ES-I3 (cell line): Measurements from ENCODE around the gene PARD6G.

Experiments used
- H3K36me3 ChIP-seq: 2 replicates; pipeline ENCODE4 v1.6.1; 2013; ENCODE audit warnings: mild to moderate bottlenecking, low read length, control low read depth, moderate library complexity; ENCODE audit not compliant: insufficient read depth
- H3K4me1 ChIP-seq: 2 replicates; pipeline ENCODE4 v1.6.1; 2013; ENCODE audit warnings: mild to moderate bottlenecking, control low read depth, low read length; ENCODE audit not compliant: insufficient read depth
- H3K9ac ChIP-seq: 2 replicates; pipeline ENCODE4 v1.6.1; 2013; ENCODE audit warnings: low read depth, mild to moderate bottlenecking, low read length, moderate library complexity
- H3K9me3 ChIP-seq: 2 replicates; pipeline ENCODE4 v1.6.1; 2013; ENCODE audit warnings: mild to moderate bottlenecking, low read length, moderate library complexity; ENCODE audit not compliant: control insufficient read depth, insufficient read depth

PARD6G gene

GRCh38 chr18:80193701-80194100 lies 53.6 kb downstream of the PARD6G start:
- H3K9me3 ChIP-seq: no peaks in the 10 kb centered on the region
- H3K9ac ChIP-seq: no peak overlapping the region
- no peaks in the 10 kb centered on the region for H3K36me3 ChIP-seq
- H3K4me1 ChIP-seq: peaks cover 20% of the 10 kb centered on the region

- Histone ChIP-seq H3K9ac (no peak overlapping the region), H3K36me3 (no peaks in the 10 kb centered on the region), H3K9me3 (no peaks in the 10 kb centered on the region), H3K4me1 (peaks cover 16% of the 10 kb centered on the region)
These were observed 54.5 kb downstream of the PARD6G start for GRCh38 chr18:80192653-80193385.

- Histone ChIP-seq H3K9ac (no peak overlapping the region), H3K4me1 (peaks cover 9% of the 10 kb centered on the region; the same call in 1 of the 2 replicates), H3K36me3 (no peaks in the 10 kb centered on the region)
These were observed 55.2 kb downstream of the PARD6G start for GRCh38 chr18:80191907-80192652.

GRCh38 chr18:80191264-80191663 lies 56.0 kb downstream of the PARD6G start:
- Histone ChIP-seq H3K36me3 (no peaks in the 10 kb centered on the region), H3K4me1 (0 out of 2 replicates have a peak, but pooled peaks cover 2% of the 10 kb centered on the region), H3K9ac (no peak overlapping the region), H3K9me3 (no peaks in the 10 kb centered on the region)

More at GRCh38 chr18:80191907-80192652, 55.2 kb downstream of the PARD6G start:
- H3K9me3 ChIP-seq: no peaks in the 10 kb centered on the region

GRCh38 chr18:80190311-80190710 lies 57.0 kb downstream of the PARD6G start:
- no peak overlapping the region for H3K9ac ChIP-seq
- H3K4me1 ChIP-seq: no peaks in the 10 kb centered on the region
- no peaks in the 10 kb centered on the region for H3K36me3 ChIP-seq
- H3K9me3 ChIP-seq: no peaks in the 10 kb centered on the region

- Histone ChIP-seq H3K36me3 (no peaks in the 10 kb centered on the region), H3K9ac (no peak overlapping the region), H3K9me3 (no peaks in the 10 kb centered on the region), H3K4me1 (no peaks in the 10 kb centered on the region)
These were observed 57.8 kb downstream of the PARD6G start for GRCh38 chr18:80189531-80189865.

- Histone ChIP-seq H3K4me1 (no peaks in the 10 kb centered on the region), H3K36me3 (no peaks in the 10 kb centered on the region), H3K9ac (no peak overlapping the region), H3K9me3 (no peaks in the 10 kb centered on the region)
These were observed 58.4 kb downstream of the PARD6G start for GRCh38 chr18:80188643-80189530.

- H3K9ac ChIP-seq: no peak overlapping the region
- H3K4me1 ChIP-seq: no peaks in the 10 kb centered on the region
These were observed 59.2 kb downstream of the PARD6G start for GRCh38 chr18:80187956-80188642.

GRCh38 chr18:80185545-80185944 lies 61.8 kb downstream of the PARD6G start:
- Histone ChIP-seq H3K36me3 (no peaks in the 10 kb centered on the region), H3K9ac (no peak overlapping the region), H3K9me3 (no peaks in the 10 kb centered on the region), H3K4me1 (no peaks in the 10 kb centered on the region)

More at GRCh38 chr18:80187956-80188642, 59.2 kb downstream of the PARD6G start:
- no peaks in the 10 kb centered on the region for H3K9me3 ChIP-seq
- no peaks in the 10 kb centered on the region for H3K36me3 ChIP-seq

GRCh38 chr18:80184243-80184772 lies 63.0 kb downstream of the PARD6G start:
- H3K36me3 ChIP-seq: no peaks in the 10 kb centered on the region
- H3K4me1 ChIP-seq: no peaks in the 10 kb centered on the region
- no peak overlapping the region for H3K9ac ChIP-seq
- H3K9me3 ChIP-seq: no peaks in the 10 kb centered on the region

- no peaks in the 10 kb centered on the region for H3K9me3 ChIP-seq
- no peak overlapping the region for H3K9ac ChIP-seq
- H3K4me1 ChIP-seq: no peaks in the 10 kb centered on the region
- no peaks in the 10 kb centered on the region for H3K36me3 ChIP-seq
These were observed 63.9 kb downstream of the PARD6G start for GRCh38 chr18:80183273-80184050.

GRCh38 chr18:80182855-80183254 lies 64.5 kb downstream of the PARD6G start:
- no peaks in the 10 kb centered on the region for H3K9me3 ChIP-seq
- no peak overlapping the region for H3K9ac ChIP-seq
- H3K4me1 ChIP-seq: no peaks in the 10 kb centered on the region
- no peaks in the 10 kb centered on the region for H3K36me3 ChIP-seq
